Ammon's horn (tissue), 1 donor: ENCODE results near the gene EIF1B.

Experiments
- DNase-seq: peaks from one replicate; pipeline ENCODE4 v3.0.0-alpha.2; 2016; ENCODE audit warnings: low spot score

Gene EIF1B

GRCh38 chr3:40340541-40341170, 31.1 kb downstream of the EIF1B start:
- no peak for DNase-seq

GRCh38 chr3:40341671-40342070, 32.2 kb downstream of the EIF1B start:
- DNase-seq = no peak

DNA sequence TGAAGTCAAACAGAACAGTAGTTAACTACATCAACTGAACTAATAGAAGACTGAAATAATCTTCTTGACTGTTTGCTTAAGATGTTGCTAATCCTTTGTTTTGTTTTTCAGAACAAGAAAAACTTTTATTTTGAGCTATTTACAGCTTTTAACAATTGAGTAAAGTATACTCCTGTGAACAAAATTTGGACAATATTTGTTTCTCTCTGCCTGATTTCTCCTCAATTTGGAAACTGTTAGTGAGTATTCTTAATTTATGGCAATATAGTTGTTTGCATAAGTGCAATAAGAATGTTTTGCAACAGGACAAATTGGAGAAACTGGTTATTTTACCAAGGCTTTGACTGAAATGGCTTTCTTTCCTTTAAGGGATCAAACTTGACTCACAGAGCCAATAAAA, 41.0 kb downstream of the EIF1B start:
- DNase-seq = no peak

DNA sequence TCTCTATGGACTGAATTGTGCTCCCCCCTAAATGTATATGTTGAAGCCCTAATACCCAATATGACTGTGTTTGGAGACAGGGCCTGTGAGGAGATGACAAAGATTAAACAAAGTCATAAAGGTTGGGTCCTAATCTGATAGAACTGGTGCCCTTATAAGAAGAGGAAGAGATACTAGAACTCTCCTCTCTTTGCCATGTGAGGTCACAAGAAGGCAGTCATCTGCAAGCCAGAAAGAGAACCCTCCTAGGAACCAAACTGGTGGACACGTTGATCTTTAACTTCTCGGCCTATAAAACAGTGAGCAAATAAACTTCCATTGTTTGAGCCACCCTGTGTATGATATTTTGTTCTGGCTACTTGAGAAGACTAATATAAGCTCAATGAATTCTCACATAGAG, 45.9 kb downstream of the EIF1B start:
- DNase-seq = no peak

DNA sequence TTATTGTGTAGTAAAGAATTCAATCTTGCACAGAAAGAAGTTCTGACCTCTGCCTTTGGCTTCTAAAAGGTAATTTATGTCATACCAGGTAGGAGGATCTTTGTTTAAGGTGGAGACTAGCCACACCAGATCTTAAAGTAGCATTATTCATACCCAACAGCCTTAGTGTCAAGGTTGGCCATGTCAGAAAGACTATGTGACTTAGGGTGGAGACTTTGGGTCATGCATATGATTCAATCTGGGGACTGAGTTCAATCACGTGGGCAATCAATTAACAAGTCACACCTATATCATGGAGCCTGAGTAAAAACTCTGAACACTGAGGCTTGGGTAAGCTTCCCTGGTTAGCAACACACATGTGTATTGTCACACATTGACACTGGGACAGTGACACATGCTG, 48.9 kb downstream of the EIF1B start:
- DNase-seq = no peak
